Measurements from ENCODE around the gene CDH26.

Gene CDH26

DNA sequence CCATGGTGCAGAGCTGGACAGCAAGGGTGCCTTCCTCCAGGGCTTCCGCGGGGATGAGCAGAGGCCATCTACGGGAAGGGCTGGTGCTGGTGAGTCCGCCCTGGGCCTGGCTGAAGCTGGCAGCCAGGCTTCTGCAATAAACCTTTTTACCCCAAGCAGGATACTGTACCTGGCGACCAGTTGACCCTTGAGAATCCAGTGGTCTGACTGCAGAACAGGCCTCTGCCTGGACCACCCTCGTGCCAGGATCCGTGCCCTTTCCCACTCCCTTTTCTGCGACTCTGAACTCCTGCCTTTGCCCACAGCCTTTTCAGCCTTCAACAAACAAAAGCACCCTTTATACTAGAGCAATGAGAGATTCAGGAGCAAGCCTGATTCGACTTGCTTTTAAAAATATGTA lies 18.9 kb downstream of the CDH26 start:
- TF ChIP-seq, protein P1, sequence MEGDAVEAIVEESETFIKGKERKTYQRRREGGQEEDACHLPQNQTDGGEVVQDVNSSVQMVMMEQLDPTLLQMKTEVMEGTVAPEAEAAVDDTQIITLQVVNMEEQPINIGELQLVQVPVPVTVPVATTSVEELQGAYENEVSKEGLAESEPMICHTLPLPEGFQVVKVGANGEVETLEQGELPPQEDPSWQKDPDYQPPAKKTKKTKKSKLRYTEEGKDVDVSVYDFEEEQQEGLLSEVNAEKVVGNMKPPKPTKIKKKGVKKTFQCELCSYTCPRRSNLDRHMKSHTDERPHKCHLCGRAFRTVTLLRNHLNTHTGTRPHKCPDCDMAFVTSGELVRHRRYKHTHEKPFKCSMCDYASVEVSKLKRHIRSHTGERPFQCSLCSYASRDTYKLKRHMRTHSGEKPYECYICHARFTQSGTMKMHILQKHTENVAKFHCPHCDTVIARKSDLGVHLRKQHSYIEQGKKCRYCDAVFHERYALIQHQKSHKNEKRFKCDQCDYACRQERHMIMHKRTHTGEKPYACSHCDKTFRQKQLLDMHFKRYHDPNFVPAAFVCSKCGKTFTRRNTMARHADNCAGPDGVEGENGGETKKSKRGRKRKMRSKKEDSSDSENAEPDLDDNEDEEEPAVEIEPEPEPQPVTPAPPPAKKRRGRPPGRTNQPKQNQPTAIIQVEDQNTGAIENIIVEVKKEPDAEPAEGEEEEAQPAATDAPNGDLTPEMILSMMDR (IDR thresholded peaks at IDR 0.05; ENCODE audit: insufficient read depth, low read depth, low read length, missing control alignments): no peak
- no peak for DNase-seq (ENCODE audit: low read depth)
- H3K4me3 ChIP-seq (ENCODE audit: low read length): no peak overlapping the region

DNA sequence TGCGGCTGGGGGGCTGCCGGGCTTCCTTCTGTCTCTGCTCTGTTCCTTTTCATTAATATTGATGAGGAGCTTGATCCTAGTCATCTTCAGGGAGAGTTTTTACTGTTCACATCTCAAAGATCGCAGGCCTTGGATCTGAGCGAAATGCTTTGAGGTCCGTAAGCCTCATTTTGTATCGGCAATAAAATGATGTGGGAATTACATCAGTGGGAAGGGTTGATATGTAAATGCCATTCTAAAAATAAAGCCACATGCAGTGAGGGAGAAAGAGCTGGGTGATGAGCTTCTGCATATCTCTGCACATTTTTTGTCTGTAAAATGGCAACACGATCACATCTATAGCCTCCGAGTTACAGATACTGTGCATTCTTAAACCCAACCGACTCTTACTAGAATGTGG lies 24.9 kb downstream of the CDH26 start:
- TF ChIP-seq, protein P1 (IDR thresholded peaks at IDR 0.05; ENCODE audit: insufficient read depth, low read depth, low read length, missing control alignments): no peak
- H3K4me3 ChIP-seq (ENCODE audit: low read length): no peak overlapping the region
- no peak for DNase-seq (ENCODE audit: low read depth)

DNA sequence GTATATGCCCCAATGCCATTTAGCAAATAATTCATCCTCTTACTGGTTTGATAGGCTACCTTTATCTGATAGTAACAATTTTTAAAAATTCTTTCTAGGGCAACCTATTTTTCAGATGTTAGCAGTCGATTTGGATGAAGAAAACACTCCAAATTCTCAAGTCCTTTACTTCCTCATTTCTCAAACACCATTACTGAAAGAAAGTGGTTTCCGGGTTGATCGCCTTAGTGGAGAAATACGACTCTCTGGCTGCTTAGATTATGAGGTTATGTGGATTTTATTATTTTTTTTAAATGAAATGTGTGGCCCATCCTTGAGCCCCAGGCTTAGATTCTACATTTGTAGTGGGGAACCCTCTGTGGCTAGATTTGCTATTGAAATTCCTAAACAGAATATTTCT lies 26.3 kb downstream of the CDH26 start:
- TF ChIP-seq, protein P1 (IDR thresholded peaks at IDR 0.05; ENCODE audit: insufficient read depth, low read depth, low read length, missing control alignments): no peak
- no peak for DNase-seq (ENCODE audit: low read depth)
- no peak overlapping the region for H3K4me3 ChIP-seq (ENCODE audit: low read length)

DNA sequence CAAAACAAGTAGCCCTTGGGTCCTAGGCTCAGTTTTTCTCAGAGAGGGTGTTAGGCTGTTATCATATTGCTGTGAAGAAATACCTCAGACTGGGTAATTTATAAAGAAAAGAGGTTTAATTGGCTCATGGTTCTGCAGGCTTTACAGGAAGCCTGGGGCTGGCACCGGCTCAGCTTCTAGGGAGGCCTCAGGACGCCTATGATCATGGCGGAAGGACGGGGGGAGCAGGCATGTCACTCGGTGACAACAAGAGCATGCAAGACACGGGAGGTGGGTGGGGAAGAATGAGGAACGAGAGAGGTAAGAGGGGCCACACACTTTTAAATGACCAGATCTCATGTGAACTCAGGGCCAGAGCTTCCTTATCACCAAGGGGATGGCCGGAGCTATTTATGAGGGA lies 26.9 kb downstream of the CDH26 start:
- TF ChIP-seq, protein P1 (IDR thresholded peaks at IDR 0.05; ENCODE audit: insufficient read depth, low read depth, low read length, missing control alignments): no peak
- H3K4me3 ChIP-seq (ENCODE audit: low read length): no peak overlapping the region
- DNase-seq (ENCODE audit: low read depth): no peak

DNA sequence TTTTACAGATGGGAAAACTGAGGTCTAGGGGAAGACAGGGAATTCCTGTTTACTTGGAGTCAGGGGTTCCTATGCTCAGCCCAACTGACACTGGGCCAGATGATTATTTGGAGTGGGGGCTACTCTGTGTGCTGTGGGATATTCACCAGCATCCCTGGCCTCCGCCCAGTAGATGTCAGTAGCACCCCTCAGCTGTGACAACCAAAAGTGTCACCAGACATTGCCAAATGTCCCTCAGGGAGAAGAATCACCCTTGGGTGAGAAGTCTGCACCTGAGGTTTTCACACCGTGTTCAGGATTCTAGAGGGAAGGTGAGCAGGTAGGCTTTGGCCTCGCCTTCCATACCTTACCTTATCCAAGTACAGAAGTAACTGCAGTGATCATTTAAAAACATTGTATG lies 27.6 kb downstream of the CDH26 start:
- TF ChIP-seq, protein P1 (IDR thresholded peaks at IDR 0.05; ENCODE audit: insufficient read depth, low read depth, low read length, missing control alignments): peak; percentile 16
- DNase-seq (ENCODE audit: low read depth): no peak
- H3K4me3 ChIP-seq (ENCODE audit: low read length): no peak overlapping the region

DNA sequence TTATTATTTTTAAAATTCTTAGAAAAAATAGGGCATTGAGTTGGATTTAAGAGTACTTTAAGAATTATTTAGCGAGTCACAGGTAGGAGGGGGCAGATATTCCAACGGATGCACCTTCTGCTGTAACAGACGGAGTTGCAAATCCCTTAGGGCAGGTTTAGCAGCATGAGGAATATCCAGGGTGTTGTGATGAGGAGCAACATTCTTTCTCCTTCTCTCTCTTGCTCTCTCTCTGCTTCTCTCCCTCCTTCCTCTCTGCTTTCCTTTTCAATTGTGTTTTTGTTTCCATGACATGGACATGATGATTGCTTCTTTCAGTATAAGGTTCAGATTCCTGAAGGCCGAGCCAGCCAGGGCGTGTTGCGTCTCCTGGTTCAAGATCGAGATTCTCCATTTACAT lies 28.9 kb downstream of the CDH26 start:
- DNase-seq (ENCODE audit: low read depth): peak; percentile 53
- TF ChIP-seq, protein P1 (IDR thresholded peaks at IDR 0.05; ENCODE audit: insufficient read depth, low read depth, low read length, missing control alignments): no peak
- H3K4me3 ChIP-seq (ENCODE audit: low read length): no peak overlapping the region

DNA sequence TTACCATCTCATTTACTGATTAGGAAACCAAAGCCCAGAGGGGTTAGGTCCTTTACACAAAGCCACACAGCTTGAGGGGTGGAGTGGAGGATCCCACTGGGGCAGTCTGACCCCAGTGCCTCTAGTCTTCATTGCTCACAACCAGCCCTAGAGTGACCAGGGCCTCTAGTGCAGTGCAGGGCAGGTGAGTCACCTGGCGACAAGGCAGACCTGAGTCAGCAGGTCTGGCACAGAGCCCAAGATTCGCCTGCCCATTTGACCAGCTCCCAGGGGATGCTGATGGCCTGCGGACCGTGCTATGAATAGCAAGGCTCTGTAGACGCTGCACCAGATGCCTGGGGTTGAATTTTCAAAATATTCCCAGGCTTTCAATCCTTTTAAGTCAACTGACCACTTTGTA lies 29.9 kb downstream of the CDH26 start:
- TF ChIP-seq, protein P1 (IDR thresholded peaks at IDR 0.05; ENCODE audit: insufficient read depth, low read depth, low read length, missing control alignments): no peak
- H3K4me3 ChIP-seq (ENCODE audit: low read length): no peak overlapping the region
- DNase-seq (ENCODE audit: low read depth): peak; percentile 67

Data from epithelial cell of esophagus (primary cell).